ENCODE results near the gene IL16.

DNA sequence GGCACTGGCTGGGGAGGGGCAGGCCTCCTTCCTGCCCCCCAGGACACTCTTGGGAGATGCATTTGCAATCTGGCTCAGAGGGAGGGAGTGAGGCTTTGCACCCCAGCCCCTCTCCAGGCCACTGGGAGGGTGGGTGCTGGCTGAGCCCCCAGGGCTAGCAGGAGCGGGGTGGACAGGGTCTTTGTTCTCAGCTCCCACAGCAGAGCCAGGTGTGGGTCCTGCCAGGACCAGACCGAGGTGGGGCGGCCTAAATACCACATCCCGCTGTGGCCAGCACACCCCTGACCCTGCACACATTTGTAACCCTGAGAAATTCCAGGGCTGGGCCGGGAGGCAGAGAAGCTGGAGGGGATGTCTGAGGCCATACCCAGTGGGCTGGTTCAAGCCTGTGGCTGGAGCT is 86.2 kb downstream of the IL16 start:
- TF ChIP-seq, protein P1, sequence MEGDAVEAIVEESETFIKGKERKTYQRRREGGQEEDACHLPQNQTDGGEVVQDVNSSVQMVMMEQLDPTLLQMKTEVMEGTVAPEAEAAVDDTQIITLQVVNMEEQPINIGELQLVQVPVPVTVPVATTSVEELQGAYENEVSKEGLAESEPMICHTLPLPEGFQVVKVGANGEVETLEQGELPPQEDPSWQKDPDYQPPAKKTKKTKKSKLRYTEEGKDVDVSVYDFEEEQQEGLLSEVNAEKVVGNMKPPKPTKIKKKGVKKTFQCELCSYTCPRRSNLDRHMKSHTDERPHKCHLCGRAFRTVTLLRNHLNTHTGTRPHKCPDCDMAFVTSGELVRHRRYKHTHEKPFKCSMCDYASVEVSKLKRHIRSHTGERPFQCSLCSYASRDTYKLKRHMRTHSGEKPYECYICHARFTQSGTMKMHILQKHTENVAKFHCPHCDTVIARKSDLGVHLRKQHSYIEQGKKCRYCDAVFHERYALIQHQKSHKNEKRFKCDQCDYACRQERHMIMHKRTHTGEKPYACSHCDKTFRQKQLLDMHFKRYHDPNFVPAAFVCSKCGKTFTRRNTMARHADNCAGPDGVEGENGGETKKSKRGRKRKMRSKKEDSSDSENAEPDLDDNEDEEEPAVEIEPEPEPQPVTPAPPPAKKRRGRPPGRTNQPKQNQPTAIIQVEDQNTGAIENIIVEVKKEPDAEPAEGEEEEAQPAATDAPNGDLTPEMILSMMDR (IDR thresholded peaks at IDR 0.05; ENCODE audit: low read depth, low read length, missing input control): no peak
- no peak for TF ChIP-seq FOXA1 (IDR thresholded peaks at IDR 0.05)
- TF ChIP-seq, protein P2, sequence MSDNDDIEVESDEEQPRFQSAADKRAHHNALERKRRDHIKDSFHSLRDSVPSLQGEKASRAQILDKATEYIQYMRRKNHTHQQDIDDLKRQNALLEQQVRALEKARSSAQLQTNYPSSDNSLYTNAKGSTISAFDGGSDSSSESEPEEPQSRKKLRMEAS (IDR thresholded peaks at IDR 0.05): no peak
- TF ChIP-seq, protein P3, sequence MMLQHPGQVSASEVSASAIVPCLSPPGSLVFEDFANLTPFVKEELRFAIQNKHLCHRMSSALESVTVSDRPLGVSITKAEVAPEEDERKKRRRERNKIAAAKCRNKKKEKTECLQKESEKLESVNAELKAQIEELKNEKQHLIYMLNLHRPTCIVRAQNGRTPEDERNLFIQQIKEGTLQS (IDR thresholded peaks at IDR 0.05): no peak
- TF ChIP-seq, protein P4, sequence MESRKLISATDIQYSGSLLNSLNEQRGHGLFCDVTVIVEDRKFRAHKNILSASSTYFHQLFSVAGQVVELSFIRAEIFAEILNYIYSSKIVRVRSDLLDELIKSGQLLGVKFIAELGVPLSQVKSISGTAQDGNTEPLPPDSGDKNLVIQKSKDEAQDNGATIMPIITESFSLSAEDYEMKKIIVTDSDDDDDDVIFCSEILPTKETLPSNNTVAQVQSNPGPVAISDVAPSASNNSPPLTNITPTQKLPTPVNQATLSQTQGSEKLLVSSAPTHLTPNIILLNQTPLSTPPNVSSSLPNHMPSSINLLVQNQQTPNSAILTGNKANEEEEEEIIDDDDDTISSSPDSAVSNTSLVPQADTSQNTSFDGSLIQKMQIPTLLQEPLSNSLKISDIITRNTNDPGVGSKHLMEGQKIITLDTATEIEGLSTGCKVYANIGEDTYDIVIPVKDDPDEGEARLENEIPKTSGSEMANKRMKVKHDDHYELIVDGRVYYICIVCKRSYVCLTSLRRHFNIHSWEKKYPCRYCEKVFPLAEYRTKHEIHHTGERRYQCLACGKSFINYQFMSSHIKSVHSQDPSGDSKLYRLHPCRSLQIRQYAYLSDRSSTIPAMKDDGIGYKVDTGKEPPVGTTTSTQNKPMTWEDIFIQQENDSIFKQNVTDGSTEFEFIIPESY (IDR thresholded peaks at IDR 0.05): no peak
- TF ChIP-seq, protein P5, sequence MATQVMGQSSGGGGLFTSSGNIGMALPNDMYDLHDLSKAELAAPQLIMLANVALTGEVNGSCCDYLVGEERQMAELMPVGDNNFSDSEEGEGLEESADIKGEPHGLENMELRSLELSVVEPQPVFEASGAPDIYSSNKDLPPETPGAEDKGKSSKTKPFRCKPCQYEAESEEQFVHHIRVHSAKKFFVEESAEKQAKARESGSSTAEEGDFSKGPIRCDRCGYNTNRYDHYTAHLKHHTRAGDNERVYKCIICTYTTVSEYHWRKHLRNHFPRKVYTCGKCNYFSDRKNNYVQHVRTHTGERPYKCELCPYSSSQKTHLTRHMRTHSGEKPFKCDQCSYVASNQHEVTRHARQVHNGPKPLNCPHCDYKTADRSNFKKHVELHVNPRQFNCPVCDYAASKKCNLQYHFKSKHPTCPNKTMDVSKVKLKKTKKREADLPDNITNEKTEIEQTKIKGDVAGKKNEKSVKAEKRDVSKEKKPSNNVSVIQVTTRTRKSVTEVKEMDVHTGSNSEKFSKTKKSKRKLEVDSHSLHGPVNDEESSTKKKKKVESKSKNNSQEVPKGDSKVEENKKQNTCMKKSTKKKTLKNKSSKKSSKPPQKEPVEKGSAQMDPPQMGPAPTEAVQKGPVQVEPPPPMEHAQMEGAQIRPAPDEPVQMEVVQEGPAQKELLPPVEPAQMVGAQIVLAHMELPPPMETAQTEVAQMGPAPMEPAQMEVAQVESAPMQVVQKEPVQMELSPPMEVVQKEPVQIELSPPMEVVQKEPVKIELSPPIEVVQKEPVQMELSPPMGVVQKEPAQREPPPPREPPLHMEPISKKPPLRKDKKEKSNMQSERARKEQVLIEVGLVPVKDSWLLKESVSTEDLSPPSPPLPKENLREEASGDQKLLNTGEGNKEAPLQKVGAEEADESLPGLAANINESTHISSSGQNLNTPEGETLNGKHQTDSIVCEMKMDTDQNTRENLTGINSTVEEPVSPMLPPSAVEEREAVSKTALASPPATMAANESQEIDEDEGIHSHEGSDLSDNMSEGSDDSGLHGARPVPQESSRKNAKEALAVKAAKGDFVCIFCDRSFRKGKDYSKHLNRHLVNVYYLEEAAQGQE (IDR thresholded peaks at IDR 0.05): no peak
- no peak for TF ChIP-seq SP1 (IDR thresholded peaks at IDR 0.05)
- no peak for TF ChIP-seq TAF1 (conservative IDR thresholded peaks at IDR 0.05)
- no peak for TF ChIP-seq YY1 (IDR thresholded peaks at IDR 0.05)
- TF ChIP-seq RAD21 (IDR thresholded peaks at IDR 0.05): no peak
- TF ChIP-seq GABPA (IDR thresholded peaks at IDR 0.05 in 1 of 2, conservative IDR thresholded peaks at IDR 0.05 in 1 of 2): no peak
- no peak for TF ChIP-seq JUND (IDR thresholded peaks at IDR 0.05)
- TF ChIP-seq HNF4G (IDR thresholded peaks at IDR 0.05): no peak
- TF ChIP-seq EGR1 (IDR thresholded peaks at IDR 0.05; ENCODE audit: low read depth in 2 of 2): no peak

All from liver (tissue), 3 donors.